HEK293 (cell line): ENCODE measurements around the gene WDPCP.

ENCODE experiments used
- CTCF ChIA-PET: fragments of 350-600 bp; formaldehyde crosslinking; extraction: SDS; loops from one replicate; lab custom pipeline; 2021; ENCODE audit warnings: antibody characterized with exemption; lab: Yijun Ruan, JAX
- POLR2A ChIA-PET: fragments of 300-600 bp; formaldehyde crosslinking; extraction: SDS; loops from one replicate; lab custom pipeline; 2020; ENCODE audit warnings: antibody characterized with exemption, inconsistent platforms; lab: Yijun Ruan, JAX
- H3K27ac ChIP-seq: fragments of 200-500 bp; sonication (Bioruptor generic); 2 replicates; pipeline ENCODE4 v1.5.1; 2014; ENCODE audit warnings: low read depth, low read length, control low read depth, inconsistent platforms; ENCODE audit errors: extremely low read depth
- H3K36me3 ChIP-seq, 2 experiments: fragments of 200-500 bp in 1 of 2; sonication (Bioruptor generic) in 1 of 2; 1 replicate in 1 of 2; 2 replicates in 1 of 2; pipeline ENCODE4 v1.5.1; 2014 to 2017; ENCODE audit warnings: inconsistent platforms in 2 of 2, low read length in 2 of 2; ENCODE audit not compliant: control insufficient read depth in 2 of 2, insufficient read depth in 1 of 2
- H3K4me1 ChIP-seq: fragments of 200-500 bp; sonication (Bioruptor generic); 2 replicates; pipeline ENCODE4 v1.5.1; 2014; ENCODE audit warnings: mild to moderate bottlenecking, low read length, inconsistent platforms; ENCODE audit not compliant: control insufficient read depth, insufficient read depth
- H3K4me3 ChIP-seq: 2 replicates; pipeline ENCODE4 v1.5.1; 2011; ENCODE audit warnings: low read depth, mild to moderate bottlenecking, control low read depth, low read length, moderate library complexity
- H3K9me3 ChIP-seq: fragments of 200-500 bp; sonication (Bioruptor generic); 2 replicates; pipeline ENCODE4 v1.5.1; 2014; ENCODE audit warnings: low read depth, low read length, inconsistent platforms; ENCODE audit not compliant: control insufficient read depth, insufficient read depth
- EGR2 ChIP-seq: fragments of 450-650 bp; formaldehyde crosslinking; IDR thresholded peaks from 2 replicates; pipeline ENCODE4 v1.5.1; 2016; ENCODE audit warnings: low read depth, missing biosample characterization, missing genetic modification characterization
- KLF9 ChIP-seq: fragments of 450-650 bp; formaldehyde crosslinking; IDR thresholded peaks from 2 replicates; pipeline ENCODE4 v1.5.1; 2016; ENCODE audit warnings: missing biosample characterization, missing genetic modification characterization, low read depth
- RBAK ChIP-seq: fragments of 450-650 bp; formaldehyde crosslinking; IDR thresholded peaks from 2 replicates; pipeline ENCODE4 v1.5.1; 2016; ENCODE audit warnings: missing biosample characterization, missing genetic modification characterization
- SALL2 ChIP-seq: fragments of 450-650 bp; formaldehyde crosslinking; IDR thresholded peaks from 2 replicates; pipeline ENCODE4 v1.5.0; 2017; ENCODE audit warnings: missing biosample characterization, mild to moderate bottlenecking, missing genetic modification characterization, borderline replicate concordance
- YY2 ChIP-seq: fragments of 450-650 bp; formaldehyde crosslinking; IDR thresholded peaks from 2 replicates; pipeline ENCODE4 v1.5.1; 2016; ENCODE audit warnings: missing biosample characterization, missing genetic modification characterization
- ZFP3 ChIP-seq: fragments of 450-650 bp; formaldehyde crosslinking; IDR thresholded peaks from 2 replicates; pipeline ENCODE4 v1.5.1; 2016; ENCODE audit warnings: low read depth, missing biosample characterization, missing genetic modification characterization
- ZNF211 ChIP-seq: fragments of 450-650 bp; formaldehyde crosslinking; IDR thresholded peaks from 2 replicates; pipeline ENCODE4 v1.5.1; 2016; ENCODE audit warnings: low read depth, missing biosample characterization, missing genetic modification characterization
- ZNF239 ChIP-seq: fragments of 450-650 bp; formaldehyde crosslinking; IDR thresholded peaks from 2 replicates; pipeline ENCODE4 v1.5.1; 2016; ENCODE audit warnings: missing biosample characterization, missing genetic modification characterization
- ZNF311 ChIP-seq: fragments of 450-650 bp; formaldehyde crosslinking; IDR thresholded peaks from 2 replicates; pipeline ENCODE4 v1.5.1; 2017; ENCODE audit warnings: missing biosample characterization, missing genetic modification characterization, borderline replicate concordance
- ZNF354C ChIP-seq: fragments of 450-650 bp; formaldehyde crosslinking; IDR thresholded peaks from 2 replicates; pipeline ENCODE4 v1.5.1; 2016; ENCODE audit warnings: missing biosample characterization, missing genetic modification characterization, low read depth, borderline replicate concordance
- ZNF391 ChIP-seq: fragments of 450-650 bp; formaldehyde crosslinking; IDR thresholded peaks from 2 replicates; pipeline ENCODE4 v1.5.1; 2016; ENCODE audit warnings: low read depth, missing biosample characterization, missing genetic modification characterization, borderline replicate concordance
- ZNF501 ChIP-seq: fragments of 450-650 bp; formaldehyde crosslinking; IDR thresholded peaks from 2 replicates; pipeline ENCODE4 v1.5.1; 2016; ENCODE audit warnings: missing biosample characterization, missing genetic modification characterization
- ZNF549 ChIP-seq: fragments of 450-650 bp; IDR thresholded peaks from 2 replicates; pipeline ENCODE4 v1.5.1; 2018; ENCODE audit warnings: missing biosample characterization, missing genetic modification characterization, mild to moderate bottlenecking, inconsistent platforms, moderate library complexity
- ZNF624 ChIP-seq: fragments of 450-650 bp; formaldehyde crosslinking; IDR thresholded peaks from 2 replicates; pipeline ENCODE4 v1.5.1; 2017; ENCODE audit warnings: missing biosample characterization, missing genetic modification characterization
- ZNF76 ChIP-seq: fragments of 450-650 bp; formaldehyde crosslinking; IDR thresholded peaks from 2 replicates; pipeline ENCODE4; 2016; ENCODE audit warnings: low read depth, missing biosample characterization, missing genetic modification characterization, borderline replicate concordance
- ZNF785 ChIP-seq: fragments of 450-650 bp; formaldehyde crosslinking; IDR thresholded peaks from 2 replicates; pipeline ENCODE4 v1.5.1; 2016; ENCODE audit warnings: missing biosample characterization, missing genetic modification characterization
- ZNF837 ChIP-seq: fragments of 450-650 bp; formaldehyde crosslinking; IDR thresholded peaks from 2 replicates; pipeline ENCODE4 v1.5.1; 2016; ENCODE audit warnings: missing biosample characterization, missing genetic modification characterization
- TF ChIP-seq, protein P1 (sequence below): fragments of 450-650 bp; formaldehyde crosslinking; IDR thresholded peaks from 2 replicates; pipeline ENCODE4 v1.5.1; 2016; ENCODE audit warnings: missing biosample characterization, missing genetic modification characterization, low read depth
- TF ChIP-seq, protein P2 (sequence below): fragments of 450-650 bp; formaldehyde crosslinking; IDR thresholded peaks from 2 replicates; pipeline ENCODE4 v1.5.1; 2016; ENCODE audit warnings: missing biosample characterization, missing genetic modification characterization
- TF ChIP-seq, protein P3 (sequence below): fragments of 450-650 bp; formaldehyde crosslinking; conservative IDR thresholded peaks from 2 replicates; pipeline ENCODE4 v1.5.1; 2016; ENCODE audit warnings: low read depth, missing biosample characterization, missing genetic modification characterization

The WDPCP gene

DNA sequence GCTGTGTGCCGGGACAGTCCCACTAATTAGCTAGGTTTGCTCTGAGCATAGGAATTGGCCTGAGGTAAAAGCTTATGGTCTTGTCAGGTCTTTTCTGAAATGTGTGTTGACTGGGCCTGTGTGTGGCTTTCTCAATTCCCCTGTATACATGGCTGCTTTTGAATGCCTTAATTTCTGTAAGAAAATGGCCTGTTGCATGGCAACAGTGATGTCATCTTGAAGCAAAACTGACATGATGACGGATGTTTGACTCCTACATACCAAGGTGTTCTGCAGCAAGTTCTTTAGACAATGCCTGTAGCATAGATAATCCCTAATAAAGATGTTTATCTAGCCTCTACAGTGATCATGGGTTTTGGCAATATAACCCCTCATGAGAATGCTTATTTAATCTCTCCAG, 339.1 kb downstream of the WDPCP start:
- TF ChIP-seq ZNF624 (no peak), ZNF837 (no peak), ZNF239 (tag by site-specific recombination) (no peak), ZNF501 (tag by site-specific recombination) (no peak), ZNF391 (tag by site-specific recombination) (no peak), YY2 (tag by site-specific recombination) (no peak), RBAK (tag by site-specific recombination) (no peak), SALL2 (no peak), ZNF76 (tag by site-specific recombination) (no peak), ZNF311 (tag by site-specific recombination) (no peak), EGR2 (tag by site-specific recombination) (no peak), ZNF211 (tag by site-specific recombination) (no peak), ZNF549 (no peak), ZNF354C (tag by site-specific recombination) (no peak), KLF9 (tag by site-specific recombination) (no peak), ZNF785 (no peak), ZFP3 (tag by site-specific recombination) (no peak)
- TF ChIP-seq, protein P1, sequence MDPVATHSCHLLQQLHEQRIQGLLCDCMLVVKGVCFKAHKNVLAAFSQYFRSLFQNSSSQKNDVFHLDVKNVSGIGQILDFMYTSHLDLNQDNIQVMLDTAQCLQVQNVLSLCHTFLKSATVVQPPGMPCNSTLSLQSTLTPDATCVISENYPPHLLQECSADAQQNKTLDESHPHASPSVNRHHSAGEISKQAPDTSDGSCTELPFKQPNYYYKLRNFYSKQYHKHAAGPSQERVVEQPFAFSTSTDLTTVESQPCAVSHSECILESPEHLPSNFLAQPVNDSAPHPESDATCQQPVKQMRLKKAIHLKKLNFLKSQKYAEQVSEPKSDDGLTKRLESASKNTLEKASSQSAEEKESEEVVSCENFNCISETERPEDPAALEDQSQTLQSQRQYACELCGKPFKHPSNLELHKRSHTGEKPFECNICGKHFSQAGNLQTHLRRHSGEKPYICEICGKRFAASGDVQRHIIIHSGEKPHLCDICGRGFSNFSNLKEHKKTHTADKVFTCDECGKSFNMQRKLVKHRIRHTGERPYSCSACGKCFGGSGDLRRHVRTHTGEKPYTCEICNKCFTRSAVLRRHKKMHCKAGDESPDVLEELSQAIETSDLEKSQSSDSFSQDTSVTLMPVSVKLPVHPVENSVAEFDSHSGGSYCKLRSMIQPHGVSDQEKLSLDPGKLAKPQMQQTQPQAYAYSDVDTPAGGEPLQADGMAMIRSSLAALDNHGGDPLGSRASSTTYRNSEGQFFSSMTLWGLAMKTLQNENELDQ = no peak
- TF ChIP-seq, protein P2, sequence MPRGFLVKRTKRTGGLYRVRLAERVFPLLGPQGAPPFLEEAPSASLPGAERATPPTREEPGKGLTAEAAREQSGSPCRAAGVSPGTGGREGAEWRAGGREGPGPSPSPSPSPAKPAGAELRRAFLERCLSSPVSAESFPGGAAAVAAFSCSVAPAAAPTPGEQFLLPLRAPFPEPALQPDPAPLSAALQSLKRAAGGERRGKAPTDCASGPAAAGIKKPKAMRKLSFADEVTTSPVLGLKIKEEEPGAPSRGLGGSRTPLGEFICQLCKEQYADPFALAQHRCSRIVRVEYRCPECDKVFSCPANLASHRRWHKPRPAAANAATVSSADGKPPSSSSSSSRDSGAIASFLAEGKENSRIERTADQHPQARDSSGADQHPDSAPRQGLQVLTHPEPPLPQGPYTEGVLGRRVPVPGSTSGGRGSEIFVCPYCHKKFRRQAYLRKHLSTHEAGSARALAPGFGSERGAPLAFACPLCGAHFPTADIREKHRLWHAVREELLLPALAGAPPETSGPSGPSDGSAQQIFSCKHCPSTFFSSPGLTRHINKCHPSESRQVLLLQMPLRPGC (tag by site-specific recombination) = no peak
- TF ChIP-seq, protein P3, sequence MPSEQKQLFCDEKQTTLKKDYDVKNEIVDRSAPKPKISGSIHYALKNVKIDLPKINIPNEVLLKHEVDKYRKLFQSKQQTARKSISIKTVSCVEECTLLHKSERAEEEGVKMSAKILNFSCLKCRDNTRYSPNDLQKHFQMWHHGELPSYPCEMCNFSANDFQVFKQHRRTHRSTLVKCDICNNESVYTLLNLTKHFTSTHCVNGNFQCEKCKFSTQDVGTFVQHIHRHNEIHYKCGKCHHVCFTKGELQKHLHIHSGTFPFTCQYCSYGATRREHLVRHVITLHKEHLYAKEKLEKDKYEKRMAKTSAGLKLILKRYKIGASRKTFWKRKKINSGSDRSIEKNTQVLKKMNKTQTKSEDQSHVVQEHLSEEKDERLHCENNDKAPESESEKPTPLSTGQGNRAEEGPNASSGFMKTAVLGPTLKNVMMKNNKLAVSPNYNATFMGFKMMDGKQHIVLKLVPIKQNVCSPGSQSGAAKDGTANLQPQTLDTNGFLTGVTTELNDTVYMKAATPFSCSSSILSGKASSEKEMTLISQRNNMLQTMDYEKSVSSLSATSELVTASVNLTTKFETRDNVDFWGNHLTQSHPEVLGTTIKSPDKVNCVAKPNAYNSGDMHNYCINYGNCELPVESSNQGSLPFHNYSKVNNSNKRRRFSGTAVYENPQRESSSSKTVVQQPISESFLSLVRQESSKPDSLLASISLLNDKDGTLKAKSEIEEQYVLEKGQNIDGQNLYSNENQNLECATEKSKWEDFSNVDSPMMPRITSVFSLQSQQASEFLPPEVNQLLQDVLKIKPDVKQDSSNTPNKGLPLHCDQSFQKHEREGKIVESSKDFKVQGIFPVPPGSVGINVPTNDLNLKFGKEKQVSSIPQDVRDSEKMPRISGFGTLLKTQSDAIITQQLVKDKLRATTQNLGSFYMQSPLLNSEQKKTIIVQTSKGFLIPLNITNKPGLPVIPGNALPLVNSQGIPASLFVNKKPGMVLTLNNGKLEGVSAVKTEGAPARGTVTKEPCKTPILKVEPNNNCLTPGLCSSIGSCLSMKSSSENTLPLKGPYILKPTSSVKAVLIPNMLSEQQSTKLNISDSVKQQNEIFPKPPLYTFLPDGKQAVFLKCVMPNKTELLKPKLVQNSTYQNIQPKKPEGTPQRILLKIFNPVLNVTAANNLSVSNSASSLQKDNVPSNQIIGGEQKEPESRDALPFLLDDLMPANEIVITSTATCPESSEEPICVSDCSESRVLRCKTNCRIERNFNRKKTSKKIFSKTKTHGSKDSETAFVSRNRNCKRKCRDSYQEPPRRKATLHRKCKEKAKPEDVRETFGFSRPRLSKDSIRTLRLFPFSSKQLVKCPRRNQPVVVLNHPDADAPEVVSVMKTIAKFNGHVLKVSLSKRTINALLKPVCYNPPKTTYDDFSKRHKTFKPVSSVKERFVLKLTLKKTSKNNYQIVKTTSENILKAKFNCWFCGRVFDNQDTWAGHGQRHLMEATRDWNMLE (tag by site-specific recombination) = no peak
- CTCF ChIA-PET = no interaction called here
- no peaks in the 10 kb centered on the region for H3K4me1 ChIP-seq

More for the DNA sequence above, 339.1 kb downstream of the WDPCP start:
- Histone ChIP-seq H3K9me3 (no peaks in the 10 kb centered on the region), H3K4me3 (no peak overlapping the region), H3K36me3 (no peaks in the 10 kb centered on the region), H3K27ac (no peak overlapping the region)
- POLR2A ChIA-PET = no interaction called here
